ENCODE data around the gene ATP13A3. TPM values are rescaled to one million over a fixed set of nuclear protein-coding genes. Genes with fewer than 3 reads are reported as not detected.

Gene ATP13A3
- total and polyA plus RNA-seq, 12 donors: 17.6 to 111 (median 63.3) TPM

GRCh38 chr3:194401346-194401745 lies 85.5 kb downstream of the ATP13A3 start:
- WGBS, 4 donors: 84 to 91% (median 90%) methylated on average over 9 of the region's 9 CpGs
- Histone ChIP-seq H3K36me3 (replicated peaks in 1 of 2) (peaks cover 0 to 9% of the 10 kb centered on the region in 2 donors), H3K27ac (no peak overlapping the region), H3K9me3 (replicated peaks in 1 of 3) (no peaks in the 10 kb centered on the region), H3K4me1 (replicated peaks in 1 of 2) (peaks cover 0 to 10% of the 10 kb centered on the region in 2 donors), H3K27me3 (peaks cover 19% of the 10 kb centered on the region), H3K4me3 (no peak overlapping the region)
- intact Hi-C loops (cut with DNase I): no loop called here
- TF ChIP-seq CTCF (IDR thresholded peaks at IDR 0.05) (no peak), POLR2A (IDR thresholded peaks at IDR 0.05) (no peak)
- no peak for DNase-seq

DNA sequence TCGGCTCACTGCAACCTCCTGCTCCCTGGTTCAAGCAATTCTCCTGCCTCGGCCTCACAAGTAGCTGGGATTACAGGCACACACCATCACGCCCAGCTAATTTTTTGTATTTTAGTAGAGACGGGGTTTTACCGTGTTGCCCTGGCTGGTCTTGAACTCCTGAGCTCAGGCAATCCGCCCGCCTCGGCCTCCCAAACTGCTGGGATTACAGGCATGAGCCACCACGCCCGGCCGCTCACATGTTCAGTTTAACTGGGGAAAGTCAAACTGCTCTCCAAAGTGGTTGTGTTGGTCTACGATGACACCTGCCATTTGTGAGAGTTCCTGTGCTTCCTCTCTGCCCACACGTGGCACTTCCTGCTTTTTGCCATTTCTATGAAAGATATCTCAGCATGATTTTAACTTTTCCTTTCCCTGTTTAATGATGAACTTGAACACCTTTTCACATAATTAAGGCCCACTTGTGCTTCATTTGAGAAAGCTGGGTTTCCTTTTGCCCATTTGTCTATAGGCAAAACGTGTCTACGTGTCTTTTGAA lies 86.9 kb downstream of the ATP13A3 start:
- Histone ChIP-seq H3K36me3 (replicated peaks in 1 of 2) (no peaks in the 10 kb centered on the region), H3K27ac (no peak overlapping the region), H3K27me3 (peaks cover 19% of the 10 kb centered on the region), H3K9me3 (replicated peaks in 1 of 3) (no peaks in the 10 kb centered on the region), H3K4me3 (no peak overlapping the region), H3K4me1 (replicated peaks in 1 of 2) (peaks cover 0 to 10% of the 10 kb centered on the region in 2 donors)
- no peak for TF ChIP-seq POLR2A (IDR thresholded peaks at IDR 0.05)
- no peak for TF ChIP-seq CTCF (IDR thresholded peaks at IDR 0.05)
- no peak for DNase-seq
- WGBS, 4 donors: 83 to 89% (median 87%) methylated on average over 12 to 15 of the region's 15 CpGs
- intact Hi-C loops (cut with DNase I): loop anchor here in 1 of 2 donors (5.0 kb wide), 1 partner anchor 68 kb away; no protein-coding TSS in a partner anchor

GRCh38 chr3:194399166-194399565 lies 87.6 kb downstream of the ATP13A3 start, which contains the start of gene GP5:
GP5 (minus strand) TSS chr3:194399266; CDS start chr3:194398282, 984 bp downstream.
- TF ChIP-seq CTCF (IDR thresholded peaks at IDR 0.05) (no peak), POLR2A (IDR thresholded peaks at IDR 0.05) (no peak)
- Histone ChIP-seq H3K4me1 (replicated peaks in 1 of 2) (peaks cover 0 to 10% of the 10 kb centered on the region in 2 donors), H3K27ac (no peak within 1 kb of the TSS), H3K36me3 (replicated peaks in 1 of 2) (no peaks in the 10 kb centered on the region), H3K9me3 (replicated peaks in 1 of 3) (no peaks in the 10 kb centered on the region), H3K4me3 (peak within 1 kb of the TSS in 1 of 4 donors; percentile 26), H3K27me3 (peaks cover 19% of the 10 kb centered on the region)
- 59 to 77% (median 62%) methylated on average over 2 of the region's 2 CpGs for WGBS, 4 donors
- intact Hi-C loops (cut with DNase I): loop anchor here in 1 of 2 donors (5.0 kb wide), 1 partner anchor 67 kb away; no protein-coding TSS in a partner anchor
- DNase-seq: no peak

- TF ChIP-seq CTCF (IDR thresholded peaks at IDR 0.05) (no peak), POLR2A (IDR thresholded peaks at IDR 0.05) (no peak)
Measured at GRCh38 chr3:194397757-194398312, 89.0 kb downstream of the ATP13A3 start.

More at GRCh38 chr3:194397757-194398312, 89.0 kb downstream of the ATP13A3 start:
- peaks cover 19% of the 10 kb centered on the region for H3K27me3 ChIP-seq
- intact Hi-C loops (cut with DNase I): loop anchor here in 1 of 2 donors (5.0 kb wide), 1 partner anchor 66 kb away; no protein-coding TSS in a partner anchor
- no peaks in the 10 kb centered on the region for H3K9me3 ChIP-seq (replicated peaks in 1 of 3)
- 5 to 9% (median 7%) methylated on average over 24 to 38 of the region's 38 CpGs for WGBS, 4 donors
- H3K4me3 ChIP-seq: peak overlapping the region in 1 of 4 donors; percentile 26
- H3K36me3 ChIP-seq (replicated peaks in 1 of 2): no peaks in the 10 kb centered on the region
- H3K4me1 ChIP-seq (replicated peaks in 1 of 2): peaks cover 0 to 10% of the 10 kb centered on the region in 2 donors
- no peak overlapping the region for H3K27ac ChIP-seq
- peak in 2 of 7 donors; percentile 9 to 30 for DNase-seq
